NCI-H1417 treated with DMSO at 0.1 percent for 48 hours (cell line): ENCODE measurements around the gene ZNF665.
"Not testable (repeated sequence)": the region's sequence is repeated elsewhere in the genome, so short reads cannot be mapped to it uniquely, and the experiment has no call there.

Experiments used
- DNase-seq: peaks from one replicate; lab custom pipeline; 2025; lab: John Stamatoyannopoulos, UW

ZNF665 gene

DNA sequence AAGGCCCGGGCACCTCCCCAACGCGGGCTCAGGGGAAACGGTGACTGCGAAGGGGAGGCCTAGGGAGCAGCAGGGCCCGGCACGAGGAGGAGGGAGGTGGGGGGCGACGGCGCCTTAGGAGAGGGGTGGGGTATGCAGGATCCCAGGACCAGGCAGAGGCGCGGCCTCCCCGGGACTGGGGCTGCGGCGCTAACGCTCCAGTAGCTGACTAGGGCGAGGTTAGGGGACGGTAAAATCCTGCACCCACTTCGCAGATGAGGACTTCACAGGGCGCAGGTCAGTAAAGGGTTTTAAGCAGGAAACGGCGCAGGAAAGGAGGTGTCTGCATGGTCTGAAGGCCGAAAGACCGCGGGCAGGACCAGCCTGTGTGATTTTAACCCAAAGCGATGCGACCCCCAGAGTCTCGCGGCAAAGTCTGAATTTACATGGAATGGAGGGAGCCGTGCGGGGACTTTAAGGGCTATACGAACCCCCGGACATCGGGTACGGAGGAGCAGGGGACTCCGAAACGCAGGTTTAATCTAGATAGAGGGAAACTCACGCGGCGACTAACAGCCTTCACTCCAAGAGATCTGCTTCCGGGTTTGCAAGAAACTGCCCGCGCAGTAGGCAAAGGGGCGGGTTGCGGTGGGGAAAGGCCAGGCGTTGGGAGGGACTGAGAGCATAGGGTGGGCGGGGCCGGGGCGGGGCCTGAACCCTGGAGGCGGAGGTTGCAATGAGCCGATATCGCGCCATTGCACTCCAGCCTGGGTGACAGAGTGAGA is at the start of gene ZNF665:
TSS of gene ZNF665 (minus strand) at position 588 of the 764 bp plus-strand sequence. CDS start 10,460 bp downstream, outside the sequence.
- peak; percentile 24 for DNase-seq

DNA sequence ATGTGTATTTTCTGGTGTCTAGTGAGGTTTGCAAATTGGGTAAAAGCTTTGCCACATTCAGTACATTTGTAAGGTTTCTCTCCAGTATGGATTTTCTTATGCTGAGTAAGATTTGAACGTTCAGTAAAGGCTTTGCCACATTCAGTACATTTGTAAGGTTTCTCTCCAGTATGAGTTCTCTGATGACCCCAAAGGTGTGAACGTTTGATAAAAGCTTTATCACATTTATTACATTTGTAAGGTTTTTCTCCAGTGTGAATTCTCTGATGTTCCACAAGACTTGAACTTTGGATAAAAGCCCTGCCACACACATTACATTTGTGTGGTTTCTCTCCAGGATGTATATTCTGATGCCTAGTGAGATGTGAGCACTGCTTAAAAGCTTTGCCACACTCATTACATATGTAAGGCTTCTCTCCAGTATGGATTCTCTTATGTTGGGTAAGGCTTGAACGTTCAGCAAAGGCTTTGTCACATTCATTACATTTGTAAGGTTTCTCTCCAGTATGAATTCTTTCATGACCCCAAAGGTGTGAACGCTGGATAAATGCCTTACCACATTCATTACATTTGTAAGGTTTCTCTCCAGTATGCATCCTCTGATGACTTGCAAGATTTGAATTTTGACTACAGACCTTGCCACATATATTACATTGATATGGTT is 44.1 kb upstream of the ZNF665 start:
- no peak for DNase-seq

DNA sequence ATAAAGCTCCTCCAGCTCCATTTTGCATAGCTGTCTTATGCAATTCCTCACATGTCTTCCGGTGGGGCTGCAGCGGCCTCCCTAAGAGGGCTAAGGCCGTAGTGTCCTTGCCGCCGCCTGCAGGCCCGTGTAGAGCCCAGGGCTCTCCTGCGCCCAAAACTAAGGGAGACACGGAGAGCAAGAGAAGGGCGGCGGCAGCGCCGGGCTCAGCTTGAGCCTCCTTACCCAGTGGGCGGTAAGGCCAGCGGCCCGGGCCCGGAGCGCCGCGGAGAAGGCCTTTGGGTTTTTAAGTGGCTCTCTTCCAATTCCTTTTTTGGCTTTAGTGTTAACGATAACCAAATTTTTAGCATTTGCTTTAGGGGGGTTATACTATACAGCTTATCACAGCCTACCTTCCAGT is 31.4 kb upstream of the ZNF665 start:
- DNase-seq = no peak

DNA sequence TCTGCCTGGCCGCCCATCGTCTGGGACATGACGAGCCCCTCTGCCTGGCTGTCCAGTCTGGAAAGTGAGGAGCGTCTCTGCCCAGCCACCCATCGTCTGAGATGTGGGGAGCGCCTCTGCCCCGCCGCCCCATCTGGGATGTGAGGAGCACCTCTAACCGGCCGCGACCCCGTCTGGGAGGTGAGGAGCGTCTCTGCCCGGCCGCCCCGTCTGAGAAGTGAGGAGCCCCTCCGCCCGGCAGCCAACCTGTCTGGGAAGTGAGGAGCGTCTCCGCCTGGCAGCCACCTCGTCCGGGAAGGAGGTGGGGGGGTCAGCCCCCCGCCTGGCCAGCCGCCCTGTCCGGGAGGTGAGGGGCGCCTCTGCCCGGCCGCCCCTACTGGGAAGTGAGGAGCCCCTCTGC is 29.6 kb upstream of the ZNF665 start:
- DNase-seq = not testable (repeated sequence)

DNA sequence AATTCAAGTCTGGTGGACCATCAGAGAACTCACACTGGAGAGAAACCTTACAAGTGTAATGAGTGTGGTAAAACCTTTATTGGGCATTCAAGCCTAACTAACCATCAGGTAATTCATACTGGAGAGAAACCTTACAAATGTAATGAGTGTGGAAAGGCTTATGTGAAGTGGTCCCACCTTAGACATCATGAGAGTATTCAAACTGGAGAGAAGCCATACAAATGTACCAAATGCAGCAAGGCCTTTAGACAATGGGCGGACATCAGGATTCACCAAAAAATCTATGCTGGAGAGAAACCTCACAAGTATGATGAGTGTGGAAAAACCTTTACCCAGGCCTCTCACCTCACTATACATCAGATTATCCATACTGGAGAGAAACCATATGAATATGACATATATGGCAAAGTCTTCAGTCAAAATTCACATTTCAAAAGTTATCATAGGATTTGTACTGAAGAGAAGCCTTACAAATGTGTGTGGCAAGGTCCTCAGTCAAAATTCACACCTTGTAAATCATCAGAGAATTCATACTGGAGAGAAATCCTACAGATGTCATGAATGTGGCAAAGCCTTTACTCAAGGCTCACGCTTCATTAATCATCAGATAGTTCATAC is 19.7 kb upstream of the ZNF665 start:
- DNase-seq = no peak

DNA sequence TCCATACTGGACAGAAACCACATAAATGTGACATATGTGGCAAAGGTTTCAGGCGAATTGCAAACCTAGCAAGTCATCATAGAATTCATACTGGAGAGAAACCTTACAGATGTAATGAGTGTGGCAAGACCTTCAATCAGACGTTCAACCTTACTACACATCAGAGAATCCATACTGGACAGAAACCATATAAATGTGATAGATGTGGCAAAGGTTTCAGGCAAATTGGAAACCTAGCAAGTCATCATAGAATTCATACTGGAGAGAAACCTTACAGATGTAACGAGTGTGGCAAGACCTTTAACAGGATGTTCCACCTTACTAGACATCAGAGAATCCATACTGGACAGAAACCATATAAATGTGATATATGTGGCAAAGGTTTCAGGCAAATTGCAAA is 18.4 kb upstream of the ZNF665 start:
- DNase-seq = not testable (repeated sequence)

DNA sequence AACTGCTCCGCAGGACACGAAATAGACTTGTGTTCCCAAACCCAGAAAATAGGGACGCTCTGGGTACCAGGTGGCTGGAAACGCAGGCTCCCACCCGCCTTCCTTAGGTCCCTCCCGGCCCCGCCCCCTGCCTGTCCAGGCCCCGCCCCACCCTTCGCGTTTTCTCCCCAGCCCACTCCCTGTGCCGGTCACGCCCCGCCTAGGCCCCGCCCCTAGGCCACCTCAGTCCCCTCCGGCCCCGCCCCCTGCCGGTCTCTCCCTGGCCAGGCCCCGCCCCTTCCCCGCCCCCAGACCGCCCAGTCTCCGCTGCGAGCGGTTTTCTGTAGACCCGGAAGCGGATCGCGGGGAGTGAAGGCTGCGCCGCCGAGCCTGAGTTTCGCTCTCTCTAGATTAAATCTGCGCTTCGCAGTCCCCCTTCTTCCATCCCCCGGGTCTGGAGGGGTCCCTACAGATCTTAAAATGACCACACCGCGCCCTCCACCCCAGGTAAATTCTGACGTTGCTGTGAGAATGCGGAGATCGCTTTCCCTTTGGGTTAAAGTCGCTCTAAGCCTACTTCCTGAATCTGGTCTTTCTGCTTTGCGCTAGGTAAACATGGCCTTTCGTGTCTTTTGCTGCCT is 3.7 kb upstream of the ZNF665 start:
- DNase-seq = peak; percentile 58

DNA sequence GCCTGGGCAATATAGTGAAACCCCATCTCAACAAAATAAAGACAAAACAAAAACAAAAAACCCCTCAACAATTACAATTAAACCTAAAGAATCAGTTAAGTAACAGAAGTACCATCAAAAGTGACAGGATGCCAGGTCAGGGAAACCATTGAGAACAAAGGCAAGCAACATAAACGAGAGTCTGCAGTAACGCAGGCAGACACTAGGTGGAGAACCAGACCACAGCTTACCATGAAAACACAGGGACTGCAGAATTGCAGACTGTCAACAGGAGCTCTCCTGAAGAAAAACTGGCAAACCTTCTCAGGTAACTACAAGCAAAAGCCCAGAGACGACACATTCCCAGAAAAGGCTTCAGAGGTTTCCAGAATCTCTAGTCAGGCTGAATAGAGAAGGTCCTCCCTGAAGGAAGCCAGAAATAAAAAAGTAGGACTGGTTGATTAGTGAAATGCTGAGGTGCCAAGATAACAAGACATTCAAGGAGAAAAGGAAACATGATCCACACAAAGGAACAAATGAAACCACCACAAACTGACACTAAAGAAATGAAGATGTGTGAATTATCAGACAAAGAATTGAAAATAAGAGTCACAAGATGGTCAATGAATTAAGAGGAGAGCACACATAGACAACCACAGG is 2.2 kb upstream of the ZNF665 start:
- peak; percentile 33 for DNase-seq

DNA sequence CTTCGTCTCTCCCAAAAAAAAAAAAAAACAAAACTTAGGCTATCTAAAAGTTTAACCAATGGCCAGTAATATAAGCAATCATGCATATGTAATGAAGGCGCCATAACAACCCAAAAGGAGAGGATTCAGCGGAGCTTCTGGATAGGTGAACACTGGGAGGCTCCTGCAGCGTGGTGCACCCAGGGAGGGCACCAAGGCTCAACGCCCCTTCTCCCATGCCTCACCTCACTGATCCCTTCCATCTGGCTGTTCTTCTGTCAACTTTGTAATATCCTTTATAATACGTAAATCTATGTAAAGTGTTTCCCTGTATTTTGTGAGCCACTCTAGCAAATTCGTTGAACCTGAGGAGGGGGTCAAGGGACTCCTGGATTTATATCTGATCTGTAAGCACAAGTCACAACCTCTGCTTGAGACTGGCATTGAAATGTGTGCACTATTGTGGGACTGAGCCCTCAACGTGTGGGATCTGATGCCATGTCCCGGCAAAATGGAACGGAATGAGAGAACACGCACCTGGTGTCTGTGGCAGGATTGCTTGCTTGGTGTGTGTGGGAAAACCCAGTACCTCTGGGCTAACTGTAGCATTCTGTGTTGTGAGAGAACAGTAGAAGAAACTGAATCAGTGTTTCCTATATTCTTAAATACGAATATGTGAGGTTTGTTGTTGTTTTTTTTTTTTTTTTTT is 521 bp upstream of the ZNF665 start:
- DNase-seq = peak; percentile 24

DNA sequence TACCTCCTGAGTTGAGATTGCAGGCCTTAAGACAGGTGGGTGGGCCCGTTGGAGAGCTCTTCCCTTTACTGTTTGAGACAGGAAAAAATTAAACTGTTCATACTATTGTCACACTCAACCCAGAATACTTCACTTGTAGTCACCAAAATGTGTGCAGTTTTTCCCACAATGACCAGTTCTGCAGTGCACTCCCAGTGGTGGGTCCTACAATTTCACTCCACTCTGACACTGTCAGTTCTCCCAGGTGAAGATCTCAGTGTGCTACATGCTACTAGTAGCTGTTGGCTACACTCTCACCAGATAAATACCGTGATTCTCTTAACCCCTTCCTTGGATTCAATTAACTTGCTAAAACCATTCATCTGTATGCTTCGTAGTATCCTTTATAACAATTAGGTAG is 2.9 kb downstream of the ZNF665 start:
- no peak for DNase-seq

DNA sequence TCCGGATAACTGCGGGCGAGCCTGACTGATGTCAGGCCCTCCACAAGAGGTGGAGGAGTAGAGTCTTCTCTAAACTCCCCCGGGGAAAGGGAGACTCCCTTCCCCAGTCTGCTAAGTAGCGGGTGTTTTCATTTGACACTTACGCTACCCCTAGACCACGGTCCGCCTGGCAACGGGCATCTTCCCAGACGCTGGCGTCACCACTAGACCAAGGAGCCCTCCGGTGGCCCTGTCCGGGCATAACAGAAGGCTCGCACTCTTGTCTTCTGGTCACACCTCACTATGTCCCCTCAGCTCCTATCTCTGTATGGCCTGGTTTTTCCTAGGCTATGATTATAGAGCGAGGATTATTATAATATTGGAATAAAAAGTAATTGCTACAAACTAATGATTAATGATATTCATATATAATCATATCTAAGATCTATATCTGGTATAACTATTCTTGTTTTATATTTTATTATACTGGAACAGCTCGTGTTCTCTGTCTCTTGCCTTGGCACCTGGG is 3.4 kb downstream of the ZNF665 start:
- DNase-seq = not testable (repeated sequence)

DNA sequence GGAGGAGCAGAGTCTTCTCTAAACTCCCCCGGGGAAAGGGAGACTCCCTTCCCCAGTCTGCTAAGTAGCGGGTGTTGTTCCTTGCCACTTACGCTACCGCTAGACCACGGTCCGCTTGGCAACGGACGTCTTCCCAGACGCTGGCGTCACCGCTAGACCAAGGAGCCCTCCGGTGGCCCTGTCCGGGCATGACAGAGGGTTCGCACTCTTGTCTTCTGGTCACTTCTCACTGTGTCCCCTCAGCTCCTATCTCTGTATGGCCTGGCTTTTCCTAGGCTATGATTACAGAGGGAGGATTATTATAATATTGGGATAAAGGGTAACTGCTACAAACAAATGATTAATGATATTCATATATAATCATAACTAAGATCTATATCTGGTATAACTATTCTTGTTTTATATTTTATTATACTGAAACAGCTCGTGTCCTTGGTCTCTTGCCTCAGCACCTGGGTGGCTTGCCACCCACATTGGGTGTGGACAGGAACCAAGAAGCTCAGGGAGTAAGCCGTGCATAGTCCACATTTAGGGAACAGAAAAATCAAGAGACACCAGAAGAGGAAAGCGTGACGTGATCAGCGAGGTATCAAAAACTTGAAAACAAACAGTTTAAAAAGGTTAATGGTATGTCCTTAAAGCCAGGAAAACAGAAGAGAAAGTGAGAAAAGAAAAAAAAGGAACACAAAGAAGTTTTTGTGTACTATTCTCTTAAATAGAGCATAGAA is 7.8 kb downstream of the ZNF665 start:
- DNase-seq = not testable (repeated sequence)

DNA sequence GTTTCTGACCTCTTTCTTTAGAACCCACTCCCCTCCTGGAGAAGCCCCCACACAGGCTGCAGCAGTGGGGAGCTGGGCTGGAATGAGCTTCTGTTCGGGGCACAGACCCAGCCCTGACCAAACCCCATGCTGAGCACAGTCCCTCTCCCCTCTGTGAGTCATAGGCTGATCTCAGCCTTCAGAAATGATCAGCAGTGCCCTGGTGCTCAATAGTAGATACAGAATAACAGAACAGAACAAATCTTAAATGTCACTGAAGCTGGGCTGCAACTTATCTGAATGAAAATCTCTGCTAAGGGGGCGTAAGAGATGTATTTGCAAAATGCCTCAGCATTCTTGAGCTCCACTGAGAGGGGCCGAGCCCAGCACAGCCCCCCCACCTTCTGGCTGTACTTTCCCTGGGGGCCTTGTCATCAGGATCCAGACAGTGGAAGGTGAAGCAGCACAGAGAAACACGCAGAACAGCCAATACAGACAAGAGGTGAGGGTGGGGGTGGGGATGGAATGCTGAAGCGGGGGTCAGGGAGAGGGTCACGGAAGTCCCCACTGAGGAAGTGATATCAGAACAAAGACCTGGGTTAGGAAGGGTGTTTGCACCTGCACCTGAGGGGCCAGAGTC is 9.9 kb downstream of the ZNF665 start:
- DNase-seq = no peak

DNA sequence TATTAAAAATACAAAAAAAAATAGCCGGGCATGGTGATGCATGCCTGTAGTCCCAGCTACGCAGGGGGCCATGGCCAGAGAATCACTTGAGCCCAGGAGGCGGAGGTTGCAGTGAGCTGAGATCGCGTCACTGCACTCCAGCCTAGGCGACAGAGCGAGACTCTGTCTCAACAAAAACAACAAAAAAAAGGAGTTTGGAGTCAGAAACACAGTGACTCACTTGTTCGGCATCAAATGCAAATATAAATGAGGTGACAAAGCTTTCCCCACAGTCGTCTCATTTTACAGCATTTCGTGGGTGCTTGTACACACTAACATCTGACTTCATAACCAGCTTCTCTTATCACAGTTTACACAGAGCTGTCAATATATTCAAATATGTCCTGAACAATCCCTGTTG is 11.0 kb downstream of the ZNF665 start:
- no peak for DNase-seq

DNA sequence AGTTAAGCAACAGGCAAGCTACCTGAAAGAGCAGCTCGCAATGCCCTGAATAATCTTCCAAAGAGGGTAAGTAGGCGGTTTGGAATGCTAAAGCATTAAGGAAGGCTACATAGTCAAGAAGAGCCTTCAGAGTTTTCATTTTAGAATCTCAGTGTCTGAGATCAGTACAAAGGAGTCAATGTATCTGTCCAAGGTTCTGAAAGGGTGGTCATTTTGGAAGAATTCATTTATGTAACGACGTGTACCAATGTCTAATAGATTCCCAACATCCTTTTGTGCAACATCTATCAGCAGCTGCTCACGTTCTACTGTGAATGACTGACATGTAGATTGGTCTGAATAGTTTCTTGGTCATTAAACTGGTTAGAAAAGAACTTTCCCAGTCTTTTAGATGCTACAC is 15.2 kb downstream of the ZNF665 start:
- no peak for DNase-seq

DNA sequence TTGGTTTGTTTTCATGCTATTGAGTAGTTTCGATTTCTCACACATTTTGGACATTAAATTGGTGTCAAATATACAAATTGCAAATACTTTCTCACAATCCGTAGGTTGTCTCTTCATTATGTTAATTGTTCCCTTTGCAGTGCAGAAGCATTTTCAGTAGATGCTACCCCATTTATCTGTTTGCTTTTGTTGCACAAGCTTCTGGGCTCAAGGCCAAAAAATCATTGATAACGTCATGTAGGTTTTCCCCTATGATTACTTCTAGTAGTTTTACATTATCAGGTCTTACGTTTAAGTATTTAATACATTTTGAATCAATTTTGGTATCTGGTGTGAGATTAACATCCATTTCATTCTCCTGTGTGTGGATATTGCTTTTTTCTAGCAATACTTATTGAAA is 20.3 kb downstream of the ZNF665 start:
- no peak for DNase-seq

DNA sequence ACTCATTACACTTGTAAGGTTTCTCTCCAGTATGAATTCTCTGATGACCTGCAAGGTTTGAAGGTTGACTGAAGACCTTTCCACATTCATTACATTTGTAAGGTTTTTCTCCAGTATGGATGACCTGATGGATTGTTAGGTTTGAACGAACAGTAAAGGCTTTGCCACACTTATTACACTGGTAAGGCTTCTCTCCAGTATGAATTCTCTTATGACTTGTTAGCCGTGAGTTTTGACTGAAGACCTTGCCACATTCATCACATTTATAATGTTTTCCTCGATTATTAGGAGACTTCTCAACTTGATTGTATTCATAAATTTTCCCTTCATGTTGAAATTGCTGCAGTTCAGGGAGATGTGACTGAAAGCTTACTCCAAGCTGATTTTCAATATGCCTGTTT is 27.5 kb downstream of the ZNF665 start:
- DNase-seq = no peak

DNA sequence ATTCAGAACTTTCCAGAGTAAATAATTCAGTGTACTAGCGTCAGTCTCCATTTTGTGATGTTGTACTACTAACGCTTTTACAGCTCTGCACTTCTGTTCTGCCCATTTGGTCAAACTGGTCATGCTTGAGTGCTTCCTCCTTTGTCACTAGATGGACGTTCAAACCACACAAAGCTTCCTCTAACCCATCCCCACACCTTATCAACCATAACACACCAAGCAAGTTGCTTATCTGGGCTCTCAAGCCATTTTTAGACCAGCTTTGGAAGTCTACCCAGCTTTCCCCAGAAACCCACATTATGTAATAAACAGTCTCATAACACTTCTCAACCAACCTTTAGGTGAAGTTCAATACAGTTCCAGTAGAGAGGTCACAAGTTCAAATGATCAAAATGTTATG is 32.0 kb downstream of the ZNF665 start:
- DNase-seq = no peak

DNA sequence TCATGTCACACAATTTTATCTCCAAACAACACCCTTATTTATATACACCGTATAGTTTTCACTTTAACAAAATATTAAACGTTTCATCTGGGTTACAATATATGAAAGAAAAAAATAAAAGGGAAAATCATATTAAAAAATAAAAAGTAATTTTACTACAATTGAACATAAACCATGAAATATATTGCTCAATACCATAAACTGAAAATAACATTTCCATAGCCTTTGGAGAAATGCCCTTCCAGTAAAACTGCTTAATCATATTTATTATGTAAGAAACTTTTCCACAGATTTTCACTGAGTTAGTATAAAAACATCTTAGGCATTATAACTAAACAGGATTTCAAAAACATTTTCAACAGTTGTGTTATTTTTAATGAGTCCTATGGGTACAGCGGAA is 32.8 kb downstream of the ZNF665 start:
- no peak for DNase-seq

DNA sequence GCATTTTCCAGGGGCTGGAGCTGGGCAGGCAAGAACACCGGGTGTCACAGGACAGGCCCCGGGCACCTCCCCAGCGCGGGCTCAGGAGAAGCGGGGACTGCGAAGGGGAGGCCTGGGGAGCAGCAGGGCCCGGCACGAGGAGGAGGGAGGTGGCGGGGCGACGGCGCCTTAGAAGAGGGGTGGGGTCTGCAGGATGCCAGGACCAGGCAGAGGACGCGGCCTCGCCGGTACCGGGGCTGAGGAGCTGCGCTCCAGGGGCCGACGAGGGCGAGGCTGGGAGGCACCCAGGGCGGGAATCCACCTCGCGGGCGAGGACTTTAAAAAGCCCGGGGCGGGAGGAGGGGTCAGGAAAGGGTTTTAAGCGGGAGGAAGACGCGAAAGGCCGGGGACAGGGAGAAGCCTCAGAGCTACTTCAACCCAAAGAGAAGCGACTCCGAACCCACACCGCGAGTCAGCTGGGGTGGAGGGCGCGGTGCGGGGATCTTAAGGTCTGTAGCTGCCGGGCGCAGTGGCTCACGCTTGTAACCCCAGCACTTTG is 35.0 kb downstream of the ZNF665 start:
- DNase-seq = no peak
